SU-DHL-6 (cell line): ENCODE results near the gene VIPR2.

Experiments
- EZH2phosphoT487 ChIP-seq: fragments of 200-600 bp; sonication (generic), shearing (Covaris generic); conservative IDR thresholded peaks from 2 replicates; pipeline ENCODE4 v1.6.1; 2018; ENCODE audit warnings: mild to moderate bottlenecking, antibody characterized with exemption, low read length, moderate library complexity, mixed read lengths
- TF ChIP-seq, protein P1 (sequence below): fragments of 200-600 bp; sonication (generic); IDR thresholded peaks from one replicate; pipeline ENCODE4 v1.5.1; 2017; ENCODE audit warnings: antibody characterized with exemption, mild to moderate bottlenecking, low read length, moderate library complexity; ENCODE audit not compliant: insufficient read depth, poor library complexity, severe bottlenecking

DNA sequence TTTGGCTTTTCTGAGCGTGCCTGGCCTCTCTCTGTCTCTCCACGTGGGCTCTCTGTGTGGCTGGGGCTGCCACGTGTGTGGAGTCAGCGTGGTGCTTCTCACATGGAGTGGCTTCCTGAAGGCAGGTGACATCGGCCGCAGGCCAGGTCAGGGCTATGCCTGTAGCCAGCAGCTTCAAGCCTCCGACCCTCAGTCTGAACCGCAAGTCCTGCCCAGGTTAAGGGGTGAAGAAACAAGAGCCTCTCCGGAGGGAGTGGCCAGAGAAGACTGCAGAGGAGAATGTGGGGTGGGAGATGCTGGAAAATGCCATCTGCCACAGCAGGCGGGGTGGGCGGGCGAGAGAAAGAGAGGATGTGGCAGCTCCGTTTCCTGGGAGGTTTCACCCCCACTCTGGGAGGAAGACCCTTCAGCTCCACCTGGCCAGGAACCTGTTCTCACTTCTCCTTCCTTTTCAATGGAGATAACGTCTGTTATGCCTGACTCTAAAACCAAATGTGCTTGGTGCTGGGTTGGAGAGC is 14.3 kb upstream of the VIPR2 start:
- TF ChIP-seq, protein P1, sequence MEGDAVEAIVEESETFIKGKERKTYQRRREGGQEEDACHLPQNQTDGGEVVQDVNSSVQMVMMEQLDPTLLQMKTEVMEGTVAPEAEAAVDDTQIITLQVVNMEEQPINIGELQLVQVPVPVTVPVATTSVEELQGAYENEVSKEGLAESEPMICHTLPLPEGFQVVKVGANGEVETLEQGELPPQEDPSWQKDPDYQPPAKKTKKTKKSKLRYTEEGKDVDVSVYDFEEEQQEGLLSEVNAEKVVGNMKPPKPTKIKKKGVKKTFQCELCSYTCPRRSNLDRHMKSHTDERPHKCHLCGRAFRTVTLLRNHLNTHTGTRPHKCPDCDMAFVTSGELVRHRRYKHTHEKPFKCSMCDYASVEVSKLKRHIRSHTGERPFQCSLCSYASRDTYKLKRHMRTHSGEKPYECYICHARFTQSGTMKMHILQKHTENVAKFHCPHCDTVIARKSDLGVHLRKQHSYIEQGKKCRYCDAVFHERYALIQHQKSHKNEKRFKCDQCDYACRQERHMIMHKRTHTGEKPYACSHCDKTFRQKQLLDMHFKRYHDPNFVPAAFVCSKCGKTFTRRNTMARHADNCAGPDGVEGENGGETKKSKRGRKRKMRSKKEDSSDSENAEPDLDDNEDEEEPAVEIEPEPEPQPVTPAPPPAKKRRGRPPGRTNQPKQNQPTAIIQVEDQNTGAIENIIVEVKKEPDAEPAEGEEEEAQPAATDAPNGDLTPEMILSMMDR: no peak
- TF ChIP-seq EZH2phosphoT487: no peak
